ENCODE data around the gene CAPN6.

CAPN6 gene

GRCh38 chrX:111199505-111199904, 70.8 kb downstream of the CAPN6 start:
- DNase-seq (ENCODE audit: low read depth), result no peak
